Measurements from ENCODE around the gene OR1D5.
"Not testable (repeated sequence)": the region's sequence is repeated elsewhere in the genome, so short reads cannot be mapped to it uniquely, and the experiment has no call there.

Gene OR1D5

GRCh38 chr17:3063507-3063906, at the start of gene OR1D5:
TSS of gene OR1D5 (minus strand) at chr17:3063607. CDS start at chr17:3063607, 0 bp downstream.
- in situ Hi-C loops (cut with HindIII; ENCODE audit: low pct_unique_long_range_greater_than_20kb, low sequenced_read_pairs); DNase-seq (ENCODE audit: low read depth in 1 of 2, low spot score in 1 of 2): not testable (repeated sequence)

- in situ Hi-C loops (cut with HindIII; ENCODE audit: low pct_unique_long_range_greater_than_20kb, low sequenced_read_pairs), result no loop called here
- DNase-seq (ENCODE audit: low read depth in 1 of 2, low spot score in 1 of 2), result no peak
- no peak for TF ChIP-seq JUND (IDR thresholded peaks at IDR 0.05; ENCODE audit: low read depth)
Observed at GRCh38 chr17:3104322-3104721, 40.9 kb upstream of the OR1D5 start, which contains the start of gene OR1D2. TSS of gene OR1D2 (minus strand) at chr17:3104422. CDS start at chr17:3092996, 11,426 bp downstream.

- DNase-seq (ENCODE audit: low read depth in 1 of 2, low spot score in 1 of 2); in situ Hi-C loops (cut with HindIII; ENCODE audit: low pct_unique_long_range_greater_than_20kb, low sequenced_read_pairs): not testable (repeated sequence)
Observed at GRCh38 chr17:3073850-3074249, 10.4 kb upstream of the OR1D5 start.

- in situ Hi-C loops (cut with HindIII; ENCODE audit: low pct_unique_long_range_greater_than_20kb, low sequenced_read_pairs); DNase-seq (ENCODE audit: low read depth in 1 of 2, low spot score in 1 of 2): not testable (repeated sequence)
Observed at GRCh38 chr17:3065192-3065591, 1.8 kb upstream of the OR1D5 start.

- in situ Hi-C loops (cut with HindIII; ENCODE audit: low pct_unique_long_range_greater_than_20kb, low sequenced_read_pairs); DNase-seq (ENCODE audit: low read depth in 1 of 2, low spot score in 1 of 2): not testable (repeated sequence)
Observed at GRCh38 chr17:3062824-3063377, 506 bp downstream of the OR1D5 start.

- in situ Hi-C loops (cut with HindIII; ENCODE audit: low pct_unique_long_range_greater_than_20kb, low sequenced_read_pairs); DNase-seq (ENCODE audit: low read depth in 1 of 2, low spot score in 1 of 2): not testable (repeated sequence)
Observed at GRCh38 chr17:3054868-3055267, 8.5 kb downstream of the OR1D5 start.

- no peak for TF ChIP-seq JUND (IDR thresholded peaks at IDR 0.05; ENCODE audit: low read depth)
- no peak for DNase-seq (ENCODE audit: low read depth in 1 of 2, low spot score in 1 of 2)
- in situ Hi-C loops (cut with HindIII; ENCODE audit: low pct_unique_long_range_greater_than_20kb, low sequenced_read_pairs), result no loop called here
Observed at GRCh38 chr17:3049705-3050295, 13.6 kb downstream of the OR1D5 start.

GRCh38 chr17:3048727-3049471, 14.5 kb downstream of the OR1D5 start:
- in situ Hi-C loops (cut with HindIII; ENCODE audit: low pct_unique_long_range_greater_than_20kb, low sequenced_read_pairs), result no loop called here
- TF ChIP-seq JUND (IDR thresholded peaks at IDR 0.05; ENCODE audit: low read depth), result no peak

GRCh38 chr17:3046753-3047152, 16.7 kb downstream of the OR1D5 start:
- TF ChIP-seq JUND (IDR thresholded peaks at IDR 0.05; ENCODE audit: low read depth), result no peak
- DNase-seq (ENCODE audit: low read depth in 1 of 2, low spot score in 1 of 2), result no peak
- in situ Hi-C loops (cut with HindIII; ENCODE audit: low pct_unique_long_range_greater_than_20kb, low sequenced_read_pairs), result no loop called here

More at GRCh38 chr17:3048727-3049471, 14.5 kb downstream of the OR1D5 start:
- peak; percentile 75 to 98 for DNase-seq (ENCODE audit: low read depth in 1 of 2, low spot score in 1 of 2)

GRCh38 chr17:3043737-3044365, 19.6 kb downstream of the OR1D5 start:
- DNase-seq (ENCODE audit: low read depth in 1 of 2, low spot score in 1 of 2), result peak in 1 of 2 experiments; percentile 52
- in situ Hi-C loops (cut with HindIII; ENCODE audit: low pct_unique_long_range_greater_than_20kb, low sequenced_read_pairs), result no loop called here
- no peak for TF ChIP-seq JUND (IDR thresholded peaks at IDR 0.05; ENCODE audit: low read depth)

- in situ Hi-C loops (cut with HindIII; ENCODE audit: low pct_unique_long_range_greater_than_20kb, low sequenced_read_pairs), result no loop called here
- TF ChIP-seq JUND (IDR thresholded peaks at IDR 0.05; ENCODE audit: low read depth), result no peak
- DNase-seq (ENCODE audit: low read depth in 1 of 2, low spot score in 1 of 2), result no peak
Observed at GRCh38 chr17:3040882-3041281, 22.5 kb downstream of the OR1D5 start.

- in situ Hi-C loops (cut with HindIII; ENCODE audit: low pct_unique_long_range_greater_than_20kb, low sequenced_read_pairs), result no loop called here
- no peak for DNase-seq (ENCODE audit: low read depth in 1 of 2, low spot score in 1 of 2)
- TF ChIP-seq JUND (IDR thresholded peaks at IDR 0.05; ENCODE audit: low read depth), result no peak
Observed at GRCh38 chr17:3039736-3040135, 23.7 kb downstream of the OR1D5 start.

GRCh38 chr17:3038941-3039340, 24.5 kb downstream of the OR1D5 start:
- DNase-seq (ENCODE audit: low read depth in 1 of 2, low spot score in 1 of 2), result no peak
- no peak for TF ChIP-seq JUND (IDR thresholded peaks at IDR 0.05; ENCODE audit: low read depth)
- in situ Hi-C loops (cut with HindIII; ENCODE audit: low pct_unique_long_range_greater_than_20kb, low sequenced_read_pairs), result no loop called here
